Activated CD8-positive, alpha-beta T cell treated with anti-CD3 and anti-CD28 coated beads for 36 hours (primary cell): ENCODE measurements around the gene TET1. TPM values are rescaled to one million over a fixed set of nuclear protein-coding genes. Genes with fewer than 3 reads are reported as not detected.
"Not testable (repeated sequence)": the region's sequence is repeated elsewhere in the genome, so short reads cannot be mapped to it uniquely, and the experiment has no call there.

Experiments used
- ATAC-seq: fragments of 200-7000 bp; cut with Tn5 transposase; one replicate; pipeline ENCODE4 v1.10.0; 2021; ENCODE audit warnings: mild to moderate bottlenecking, moderate library complexity
- CTCF ChIA-PET: fragments of 350-600 bp; sonication (Branson Sonifier 250); formaldehyde crosslinking; loops from one replicate; lab custom pipeline; 2021; ENCODE audit warnings: antibody characterized with exemption; lab: Charles Lee
- POLR2A ChIA-PET: fragments of 350-600 bp; sonication (Branson Sonifier 250); formaldehyde crosslinking; loops from one replicate; lab custom pipeline; 2021; ENCODE audit warnings: antibody characterized with exemption; lab: Charles Lee
- DNase-seq: peaks from one replicate; pipeline ENCODE4 v3.0.0-alpha.2; 2020
- H3K27ac Mint-ChIP-seq: one replicate; pipeline ENCODE4 v1.8.0; 2021; ENCODE audit warnings: mild to moderate bottlenecking, mixed read lengths
- H3K27me3 Mint-ChIP-seq: one replicate; pipeline ENCODE4 v1.8.0; 2021; ENCODE audit warnings: mixed read lengths
- H3K36me3 Mint-ChIP-seq: one replicate; pipeline ENCODE4 v1.8.0; 2021; ENCODE audit warnings: low read depth, mixed read lengths
- H3K4me1 Mint-ChIP-seq: one replicate; pipeline ENCODE4 v1.8.0; 2021; ENCODE audit warnings: low read depth, mixed read lengths
- H3K4me3 Mint-ChIP-seq: one replicate; pipeline ENCODE4 v1.8.0; 2021; ENCODE audit warnings: mild to moderate bottlenecking, moderate library complexity, mixed read lengths
- H3K9me3 Mint-ChIP-seq: one replicate; pipeline ENCODE4 v1.8.0; 2021; ENCODE audit warnings: mixed read lengths
- intact Hi-C: fragments of 100-400 bp; cut with micrococcal nuclease; formaldehyde crosslinking; loops from one replicate; pipeline ENCODE4 v1.10.0; 2022
- total RNA-seq, 2 experiments: library from RNA; stranded (reverse); gene quantifications; one replicate each; pipeline ENCODE4 v1.2.3, GENCODE V29; 2021
- TF ChIP-seq, protein P1 (sequence below): fragments of 200-600 bp; IDR thresholded peaks from one replicate; pipeline ENCODE4 v1.8.0; 2022; ENCODE audit warnings: antibody characterized with exemption, mild to moderate bottlenecking

Gene TET1
- total RNA-seq, 2 experiments from 2014 or later: 1.1 to 1.3 TPM

DNA sequence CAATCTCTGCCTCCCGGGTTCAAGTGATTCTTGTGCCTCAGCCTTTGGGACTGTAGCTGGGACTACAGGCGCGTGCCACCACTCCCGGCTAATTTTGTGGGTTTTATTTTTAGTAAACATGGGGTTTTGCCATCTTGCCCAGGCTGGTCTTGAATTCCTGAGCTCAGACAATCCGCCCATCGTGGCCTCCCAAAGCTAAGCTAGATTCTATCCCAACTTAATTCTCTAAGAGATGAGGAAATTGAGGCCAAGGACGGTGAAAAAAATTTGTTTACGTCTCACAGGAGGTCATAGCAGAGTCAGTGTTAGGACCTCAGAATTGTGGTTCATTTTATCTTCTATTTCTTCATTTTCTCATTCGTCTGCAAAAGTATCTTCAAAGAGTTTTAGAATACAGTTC lies 167.0 kb downstream of the TET1 start:
- DNase-seq: no peak
- Mint-ChIP-seq H3K9me3 (no peaks in the 10 kb centered on the region), H3K27me3 (no peaks in the 10 kb centered on the region), H3K4me1 (peaks cover 22% of the 10 kb centered on the region), H3K27ac (no peak overlapping the region), H3K36me3 (peaks cover 51% of the 10 kb centered on the region), H3K4me3 (no peak overlapping the region)
- ChIA-PET POLR2A (interaction anchor here (0.6 to 1.4 kb wide), 3 partner anchors 61 to 495 kb away, joined by 3 to 4 read pairs (median 3); no protein-coding TSS in a partner anchor), CTCF (interaction anchor here (0.7 kb wide), 1 partner anchor 11 kb away, joined by 3 read pairs; no protein-coding TSS in a partner anchor)
- intact Hi-C loops: no loop called here
- TF ChIP-seq, protein P1, sequence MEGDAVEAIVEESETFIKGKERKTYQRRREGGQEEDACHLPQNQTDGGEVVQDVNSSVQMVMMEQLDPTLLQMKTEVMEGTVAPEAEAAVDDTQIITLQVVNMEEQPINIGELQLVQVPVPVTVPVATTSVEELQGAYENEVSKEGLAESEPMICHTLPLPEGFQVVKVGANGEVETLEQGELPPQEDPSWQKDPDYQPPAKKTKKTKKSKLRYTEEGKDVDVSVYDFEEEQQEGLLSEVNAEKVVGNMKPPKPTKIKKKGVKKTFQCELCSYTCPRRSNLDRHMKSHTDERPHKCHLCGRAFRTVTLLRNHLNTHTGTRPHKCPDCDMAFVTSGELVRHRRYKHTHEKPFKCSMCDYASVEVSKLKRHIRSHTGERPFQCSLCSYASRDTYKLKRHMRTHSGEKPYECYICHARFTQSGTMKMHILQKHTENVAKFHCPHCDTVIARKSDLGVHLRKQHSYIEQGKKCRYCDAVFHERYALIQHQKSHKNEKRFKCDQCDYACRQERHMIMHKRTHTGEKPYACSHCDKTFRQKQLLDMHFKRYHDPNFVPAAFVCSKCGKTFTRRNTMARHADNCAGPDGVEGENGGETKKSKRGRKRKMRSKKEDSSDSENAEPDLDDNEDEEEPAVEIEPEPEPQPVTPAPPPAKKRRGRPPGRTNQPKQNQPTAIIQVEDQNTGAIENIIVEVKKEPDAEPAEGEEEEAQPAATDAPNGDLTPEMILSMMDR: no peak
- ATAC-seq: no peak

DNA sequence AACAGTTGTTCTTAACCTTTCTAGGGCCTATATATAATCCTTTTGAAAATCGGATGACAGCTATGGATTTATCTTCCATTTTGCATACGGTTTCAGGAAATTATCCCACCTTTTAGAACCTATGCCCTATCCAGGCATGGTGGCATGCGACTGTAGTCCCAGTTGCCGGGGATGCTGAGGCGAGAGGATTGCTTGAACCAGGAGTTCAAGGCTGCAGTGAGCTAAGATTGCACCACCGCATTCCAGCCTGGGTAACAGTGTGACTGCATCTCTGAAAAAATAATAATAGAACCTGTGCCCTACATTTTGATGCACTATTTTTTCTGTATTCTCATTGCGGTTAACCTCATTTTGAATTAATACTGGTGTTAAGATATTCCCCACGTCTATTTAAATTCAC lies 172.5 kb downstream of the TET1 start:
- Mint-ChIP-seq H3K36me3 (peaks cover 45% of the 10 kb centered on the region), H3K4me1 (peaks cover 12% of the 10 kb centered on the region), H3K9me3 (no peaks in the 10 kb centered on the region), H3K27ac (peak overlapping the region; percentile 25), H3K27me3 (no peaks in the 10 kb centered on the region), H3K4me3 (no peak overlapping the region)
- intact Hi-C loops: no loop called here
- ChIA-PET POLR2A (no interaction called here), CTCF (interaction anchor here (1.9 kb wide), 1 partner anchor 182 kb away, joined by 6 read pairs; no protein-coding TSS in a partner anchor)
- ATAC-seq: no peak
- TF ChIP-seq, protein P1: no peak
- DNase-seq: no peak

DNA sequence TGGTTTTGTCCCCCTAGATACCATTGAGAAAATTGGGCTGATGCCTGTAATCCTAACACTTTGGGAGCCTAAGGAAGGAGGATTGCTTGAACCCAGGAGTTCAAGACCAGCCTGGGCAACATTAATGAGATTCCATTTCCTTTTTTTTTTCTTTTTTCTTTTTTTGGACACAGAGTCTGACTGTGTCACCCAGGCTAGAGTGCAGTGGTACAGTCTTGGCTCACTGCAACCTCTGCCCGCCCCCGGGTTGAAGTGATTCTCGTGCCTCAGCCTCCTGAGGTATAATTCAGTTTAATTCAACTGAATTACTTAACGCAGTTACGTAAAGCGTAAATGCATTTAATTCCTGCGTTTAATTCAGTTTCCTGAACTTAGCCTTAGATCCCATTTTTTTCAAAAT lies 174.2 kb downstream of the TET1 start:
- H3K4me1 Mint-ChIP-seq: peaks cover 11% of the 10 kb centered on the region
- peaks cover 47% of the 10 kb centered on the region for H3K36me3 Mint-ChIP-seq
- CTCF ChIA-PET: no interaction called here
- POLR2A ChIA-PET: no interaction called here
- H3K27ac Mint-ChIP-seq: no peak overlapping the region
- no peaks in the 10 kb centered on the region for H3K9me3 Mint-ChIP-seq
- ATAC-seq (no peak), DNase-seq (no peak)
- H3K27me3 Mint-ChIP-seq: no peaks in the 10 kb centered on the region
- H3K4me3 Mint-ChIP-seq: no peak overlapping the region
- intact Hi-C loops: no loop called here
- TF ChIP-seq, protein P1: no peak

DNA sequence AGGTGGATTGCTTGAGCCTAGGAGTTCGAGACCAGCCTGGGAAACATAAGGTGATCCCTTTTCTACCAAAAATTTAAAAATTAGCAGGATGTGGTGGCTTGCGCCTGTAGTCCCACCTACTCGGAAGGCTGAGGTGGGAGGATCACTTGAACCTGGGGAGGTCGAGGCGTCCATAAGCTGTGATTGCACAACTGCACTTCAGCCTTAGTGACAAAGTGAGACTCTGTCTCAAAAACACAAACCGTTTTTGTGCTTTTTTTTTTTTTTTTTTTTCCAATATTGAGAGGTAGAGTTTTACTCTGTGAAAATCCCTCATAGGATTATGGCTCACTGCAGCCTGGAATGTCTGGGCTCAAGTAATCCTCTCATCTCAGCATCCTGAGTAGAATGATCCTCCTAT lies 175.0 kb downstream of the TET1 start:
- Mint-ChIP-seq H3K36me3 (peaks cover 46% of the 10 kb centered on the region), H3K4me1 (peaks cover 10% of the 10 kb centered on the region), H3K27me3 (no peaks in the 10 kb centered on the region), H3K27ac (no peak overlapping the region), H3K4me3 (no peak overlapping the region), H3K9me3 (no peaks in the 10 kb centered on the region)
- intact Hi-C loops: no loop called here
- ChIA-PET POLR2A (no interaction called here), CTCF (no interaction called here)
- DNase-seq: no peak
- ATAC-seq: no peak
- TF ChIP-seq, protein P1: no peak

DNA sequence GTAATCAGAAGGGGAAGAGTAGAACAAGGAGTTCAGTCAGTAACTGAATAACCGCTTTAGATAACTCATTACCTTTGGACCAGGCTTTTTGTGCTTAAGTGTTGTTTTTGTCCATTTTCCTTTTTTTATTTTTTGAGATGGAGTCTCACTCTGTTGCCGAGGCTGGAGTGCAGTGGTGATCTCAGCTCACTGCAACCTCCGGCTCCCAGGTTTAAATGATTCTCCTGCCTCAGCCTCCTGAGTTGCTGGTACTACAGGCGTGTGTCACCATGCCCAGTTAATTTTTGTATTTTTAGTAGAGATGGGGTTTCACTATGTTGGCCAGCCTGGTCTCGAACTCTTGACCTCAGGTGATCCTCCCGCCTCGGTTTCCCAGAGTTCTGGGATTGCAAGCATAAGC lies 175.6 kb downstream of the TET1 start:
- DNase-seq, ATAC-seq, H3K4me3 Mint-ChIP-seq, H3K27me3 Mint-ChIP-seq, POLR2A ChIA-PET, H3K9me3 Mint-ChIP-seq, CTCF ChIA-PET, H3K27ac Mint-ChIP-seq, intact Hi-C loops: not testable (repeated sequence)
- peaks cover 10% of the 10 kb centered on the region for H3K4me1 Mint-ChIP-seq
- peaks cover 47% of the 10 kb centered on the region for H3K36me3 Mint-ChIP-seq

DNA sequence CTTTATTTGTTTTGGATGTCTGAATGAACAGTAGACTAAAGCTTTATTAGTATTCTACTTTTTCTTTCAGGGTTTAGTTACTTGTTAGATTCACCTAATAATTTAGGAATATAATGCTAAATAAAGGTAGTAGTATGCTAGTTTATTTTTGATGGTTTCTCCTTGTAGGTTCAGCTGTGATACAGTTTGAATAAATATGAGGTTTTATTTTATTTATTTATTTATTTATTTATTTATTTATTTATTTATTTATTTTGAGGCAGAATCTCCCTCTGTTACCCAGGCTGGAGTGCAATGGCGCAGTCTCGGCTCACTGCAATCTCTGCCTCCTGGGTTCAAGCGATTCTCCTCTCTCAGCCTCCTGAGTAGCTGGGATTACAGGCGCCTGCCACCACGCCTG lies 180.5 kb downstream of the TET1 start:
- H3K27me3 Mint-ChIP-seq, H3K27ac Mint-ChIP-seq, ATAC-seq, DNase-seq, POLR2A ChIA-PET, H3K4me1 Mint-ChIP-seq, H3K9me3 Mint-ChIP-seq, intact Hi-C loops, H3K4me3 Mint-ChIP-seq: not testable (repeated sequence)
- CTCF ChIA-PET: interaction anchor here (0.7 kb wide), 1 partner anchor 190 kb away, joined by 3 read pairs; no protein-coding TSS in a partner anchor
- H3K36me3 Mint-ChIP-seq: peaks cover 38% of the 10 kb centered on the region
